Neural progenitor cell (in vitro differentiated cells): ENCODE data around the gene SLCO4A1. TPM values are rescaled to one million over a fixed set of nuclear protein-coding genes. Genes with fewer than 3 reads are reported as not detected.

Source experiments
- DNase-seq: peaks from one replicate; pipeline ENCODE4 v3.0.0-alpha.2; 2016; ENCODE audit warnings: low spot score
- H2AFZ ChIP-seq: fragments of 200-600 bp; sonication (generic); replicated peaks from 2 replicates; pipeline ENCODE4 v1.6.1; 2016; ENCODE audit warnings: antibody characterized with exemption
- H3F3A ChIP-seq: fragments of 200-600 bp; sonication (generic); 2 replicates; pipeline ENCODE4 v1.6.1; 2016; ENCODE audit warnings: antibody characterized with exemption, low read depth
- H3K27ac ChIP-seq: fragments of 200-600 bp; sonication (generic); 2 replicates; pipeline ENCODE4 v1.5.1; 2016; ENCODE audit warnings: mild to moderate bottlenecking
- H3K27me3 ChIP-seq: fragments of 200-600 bp; sonication (generic); 2 replicates; pipeline ENCODE4 v1.6.1; 2016; ENCODE audit warnings: mild to moderate bottlenecking, moderate library complexity
- H3K36me3 ChIP-seq: fragments of 200-600 bp; sonication (generic); 2 replicates; pipeline ENCODE4 v1.5.1; 2016
- H3K4me1 ChIP-seq: fragments of 200-600 bp; sonication (generic); 2 replicates; pipeline ENCODE4 v1.6.1; 2016; ENCODE audit warnings: mixed run types
- H3K4me2 ChIP-seq: fragments of 200-600 bp; sonication (generic); 2 replicates; pipeline ENCODE4 v1.6.1; 2016
- H3K4me3 ChIP-seq: fragments of 200-600 bp; sonication (generic); 2 replicates; pipeline ENCODE4 v1.5.1; 2016
- H3K79me2 ChIP-seq: fragments of 200-600 bp; sonication (generic); 2 replicates; pipeline ENCODE4 v1.6.1; 2016; ENCODE audit warnings: low read depth
- H3K9ac ChIP-seq: fragments of 200-600 bp; sonication (generic); 2 replicates; pipeline ENCODE4 v1.6.1; 2016
- H3K9me3 ChIP-seq: fragments of 200-600 bp; sonication (generic); 2 replicates; pipeline ENCODE4 v1.5.1; 2016; ENCODE audit warnings: low read depth
- H4K20me1 ChIP-seq: fragments of 200-600 bp; sonication (generic); 2 replicates; pipeline ENCODE4 v1.6.1; 2016; ENCODE audit warnings: low read depth
- H3K27ac Mint-ChIP-seq: 3 replicates; pipeline ENCODE4 v1.8.0; 2021; ENCODE audit warnings: mixed read lengths
- H3K27me3 Mint-ChIP-seq: 2 replicates; pipeline ENCODE4 v1.8.0; 2022; ENCODE audit warnings: low read depth, mild to moderate bottlenecking, inconsistent platforms, moderate library complexity, mixed read lengths; ENCODE audit not compliant: insufficient read depth
- H3K36me3 Mint-ChIP-seq: 3 replicates; pipeline ENCODE4 v1.8.0; 2021; ENCODE audit warnings: mixed read lengths
- H3K4me1 Mint-ChIP-seq: 3 replicates; pipeline ENCODE4 v1.8.0; 2021; ENCODE audit warnings: mixed read lengths
- H3K4me3 Mint-ChIP-seq: 3 replicates; pipeline ENCODE4 v1.8.0; 2021; ENCODE audit warnings: mild to moderate bottlenecking, moderate library complexity, mixed read lengths
- H3K9me3 Mint-ChIP-seq: 3 replicates; pipeline ENCODE4 v1.8.0; 2020; ENCODE audit warnings: mixed read lengths
- EZH2 ChIP-seq: fragments of 200-600 bp; sonication (generic); IDR thresholded peaks from 2 replicates; pipeline ENCODE4 v1.6.1; 2017; ENCODE audit warnings: antibody characterized with exemption, mild to moderate bottlenecking, moderate library complexity
- EZH2phosphoT487 ChIP-seq: fragments of 200-600 bp; sonication (generic); IDR thresholded peaks from 2 replicates; pipeline ENCODE4 v1.6.1; 2017; ENCODE audit warnings: antibody characterized with exemption
- total RNA-seq: library from RNA; depleted of rRNA; stranded (reverse); fragments of >200 nt; gene quantifications from 2 replicates; pipeline ENCODE4 v1.2.3, GENCODE V29; 2015; ENCODE audit warnings: low replicate concordance
- TF ChIP-seq, protein P1 (sequence below): fragments of 200-600 bp; sonication (generic); IDR thresholded peaks from 2 replicates; pipeline ENCODE4 v1.5.1; 2017; ENCODE audit warnings: antibody characterized with exemption, mild to moderate bottlenecking

The SLCO4A1 gene
- total RNA-seq, 1 donor from 2014 or later: 0.88 TPM

DNA sequence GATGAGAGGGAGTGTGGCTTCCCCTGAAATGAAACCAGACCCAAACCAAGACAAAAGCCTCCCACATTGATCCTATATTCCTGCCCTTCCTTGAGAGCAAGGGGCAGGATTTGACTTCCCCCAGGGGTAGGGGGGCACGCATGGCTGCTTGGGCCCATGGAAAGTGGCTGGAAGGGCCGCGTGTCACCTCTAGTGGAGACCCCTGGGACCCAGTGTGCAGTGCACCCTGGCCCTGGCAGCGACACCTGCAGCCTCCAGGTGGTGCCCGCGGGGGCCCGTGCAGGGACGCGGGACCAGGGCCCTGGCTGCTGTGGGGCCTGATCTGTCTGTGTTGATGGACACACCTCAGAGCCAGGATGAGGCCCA, 18.0 kb upstream of the SLCO4A1 start:
- Histone ChIP-seq H3K4me1 (peaks cover 15% of the 10 kb centered on the region), H3K27me3 (no peaks in the 10 kb centered on the region), H4K20me1 (no peaks in the 10 kb centered on the region), H3K27ac (no peak overlapping the region), H3K4me3 (no peak overlapping the region), H3F3A (no peaks in the 10 kb centered on the region), H3K79me2 (no peaks in the 10 kb centered on the region), H2AFZ (peak overlapping the region; percentile 59), H3K9ac (no peak overlapping the region), H3K9me3 (no peaks in the 10 kb centered on the region), H3K36me3 (no peaks in the 10 kb centered on the region), H3K4me2 (peak overlapping the region; percentile 24)
- H3K36me3 Mint-ChIP-seq: no peaks in the 10 kb centered on the region
- TF ChIP-seq EZH2phosphoT487: no peak
- no peak for TF ChIP-seq EZH2
- TF ChIP-seq, protein P1, sequence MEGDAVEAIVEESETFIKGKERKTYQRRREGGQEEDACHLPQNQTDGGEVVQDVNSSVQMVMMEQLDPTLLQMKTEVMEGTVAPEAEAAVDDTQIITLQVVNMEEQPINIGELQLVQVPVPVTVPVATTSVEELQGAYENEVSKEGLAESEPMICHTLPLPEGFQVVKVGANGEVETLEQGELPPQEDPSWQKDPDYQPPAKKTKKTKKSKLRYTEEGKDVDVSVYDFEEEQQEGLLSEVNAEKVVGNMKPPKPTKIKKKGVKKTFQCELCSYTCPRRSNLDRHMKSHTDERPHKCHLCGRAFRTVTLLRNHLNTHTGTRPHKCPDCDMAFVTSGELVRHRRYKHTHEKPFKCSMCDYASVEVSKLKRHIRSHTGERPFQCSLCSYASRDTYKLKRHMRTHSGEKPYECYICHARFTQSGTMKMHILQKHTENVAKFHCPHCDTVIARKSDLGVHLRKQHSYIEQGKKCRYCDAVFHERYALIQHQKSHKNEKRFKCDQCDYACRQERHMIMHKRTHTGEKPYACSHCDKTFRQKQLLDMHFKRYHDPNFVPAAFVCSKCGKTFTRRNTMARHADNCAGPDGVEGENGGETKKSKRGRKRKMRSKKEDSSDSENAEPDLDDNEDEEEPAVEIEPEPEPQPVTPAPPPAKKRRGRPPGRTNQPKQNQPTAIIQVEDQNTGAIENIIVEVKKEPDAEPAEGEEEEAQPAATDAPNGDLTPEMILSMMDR: peak; percentile 16
- DNase-seq: no peak
- H3K4me3 Mint-ChIP-seq: no peak overlapping the region
- H3K27me3 Mint-ChIP-seq: peaks cover 9% of the 10 kb centered on the region
- no peaks in the 10 kb centered on the region for H3K9me3 Mint-ChIP-seq
- H3K27ac Mint-ChIP-seq: no peak overlapping the region
- H3K4me1 Mint-ChIP-seq: peaks cover 22% of the 10 kb centered on the region

GRCh38 chr20:62624719-62625453, 17.4 kb upstream of the SLCO4A1 start:
- TF ChIP-seq EZH2 (no peak), EZH2phosphoT487 (no peak)
- TF ChIP-seq, protein P1: no peak
- Histone ChIP-seq H3K9ac (no peak overlapping the region), H2AFZ (no peak overlapping the region), H4K20me1 (no peaks in the 10 kb centered on the region), H3K9me3 (no peaks in the 10 kb centered on the region), H3K4me1 (peaks cover 12% of the 10 kb centered on the region), H3K4me3 (no peak overlapping the region), H3F3A (no peaks in the 10 kb centered on the region), H3K4me2 (no peak overlapping the region), H3K27me3 (no peaks in the 10 kb centered on the region), H3K36me3 (no peaks in the 10 kb centered on the region), H3K79me2 (no peaks in the 10 kb centered on the region), H3K27ac (no peak overlapping the region)
- H3K36me3 Mint-ChIP-seq: no peaks in the 10 kb centered on the region
- H3K27ac Mint-ChIP-seq: peak overlapping the region; percentile 74
- H3K4me3 Mint-ChIP-seq: peak overlapping the region; percentile 35
- no peak for DNase-seq
- peaks cover 9% of the 10 kb centered on the region for H3K27me3 Mint-ChIP-seq
- H3K9me3 Mint-ChIP-seq: no peaks in the 10 kb centered on the region
- H3K4me1 Mint-ChIP-seq: peaks cover 22% of the 10 kb centered on the region

GRCh38 chr20:62625516-62625915, 16.8 kb upstream of the SLCO4A1 start:
- DNase-seq: no peak
- peaks cover 24% of the 10 kb centered on the region for H3K4me1 Mint-ChIP-seq
- Histone ChIP-seq H3K4me2 (no peak overlapping the region), H3K27ac (no peak overlapping the region), H3K27me3 (no peaks in the 10 kb centered on the region), H3K4me1 (peaks cover 12% of the 10 kb centered on the region), H3K9me3 (no peaks in the 10 kb centered on the region), H4K20me1 (no peaks in the 10 kb centered on the region), H3F3A (no peaks in the 10 kb centered on the region), H3K36me3 (no peaks in the 10 kb centered on the region), H3K4me3 (no peak overlapping the region), H3K9ac (no peak overlapping the region), H3K79me2 (no peaks in the 10 kb centered on the region), H2AFZ (no peak overlapping the region)
- H3K27me3 Mint-ChIP-seq: peaks cover 9% of the 10 kb centered on the region
- H3K4me3 Mint-ChIP-seq: no peak overlapping the region
- no peak overlapping the region for H3K27ac Mint-ChIP-seq
- TF ChIP-seq EZH2 (no peak), EZH2phosphoT487 (no peak)
- TF ChIP-seq, protein P1: no peak
- no peaks in the 10 kb centered on the region for H3K9me3 Mint-ChIP-seq
- H3K36me3 Mint-ChIP-seq: no peaks in the 10 kb centered on the region
